Activated CD4-positive, alpha-beta T cell treated with anti-CD3 and anti-CD28 coated beads for 36 hours (primary cell): ENCODE results near the gene SLC16A8. TPM values are rescaled to one million over a fixed set of nuclear protein-coding genes. Genes with fewer than 3 reads are reported as not detected.

Experiments
- ATAC-seq: fragments of 200-7000 bp; cut with Tn5 transposase; one replicate; pipeline ENCODE4 v1.10.0; 2021; ENCODE audit warnings: mild to moderate bottlenecking, moderate library complexity
- CTCF ChIA-PET: fragments of 350-600 bp; sonication (Branson Sonifier 250); formaldehyde crosslinking; loops from one replicate; lab custom pipeline; 2021; ENCODE audit warnings: antibody characterized with exemption; lab: Charles Lee
- POLR2A ChIA-PET: fragments of 350-600 bp; sonication (Branson Sonifier 250); formaldehyde crosslinking; loops from one replicate; lab custom pipeline; 2021; ENCODE audit warnings: antibody characterized with exemption, inconsistent platforms; lab: Charles Lee
- DNase-seq: peaks from one replicate; pipeline ENCODE4 v3.0.0-alpha.2; 2020
- H3K27ac Mint-ChIP-seq: one replicate; pipeline ENCODE4 v1.8.0; 2021; ENCODE audit warnings: mixed read lengths
- H3K27me3 Mint-ChIP-seq: one replicate; pipeline ENCODE4 v1.8.0; 2021; ENCODE audit warnings: mixed read lengths
- H3K36me3 Mint-ChIP-seq: one replicate; pipeline ENCODE4 v1.8.0; 2021; ENCODE audit warnings: low read depth, mixed read lengths
- H3K4me1 Mint-ChIP-seq: one replicate; pipeline ENCODE4 v1.8.0; 2021; ENCODE audit warnings: mixed read lengths
- H3K4me3 Mint-ChIP-seq: one replicate; pipeline ENCODE4 v1.8.0; 2021; ENCODE audit warnings: mild to moderate bottlenecking, moderate library complexity, mixed read lengths
- H3K9me3 Mint-ChIP-seq: one replicate; pipeline ENCODE4 v1.8.0; 2021; ENCODE audit warnings: low read depth, mixed read lengths
- intact Hi-C, 2 experiments: fragments of 100-400 bp; cut with DNase I in 1 of 2; cut with micrococcal nuclease in 1 of 2; formaldehyde crosslinking; loops; one replicate each; pipeline versions ENCODE4 v1.14.2 to v1.15.1; 2022 to 2024; cut with DNase I, micrococcal nuclease
- total RNA-seq, 2 experiments: library from RNA; stranded (reverse); gene quantifications; one replicate each; pipeline ENCODE4 v1.2.3, GENCODE V29; 2021

The SLC16A8 gene
- not detected for total RNA-seq

- ATAC-seq (no peak), DNase-seq (no peak)
- Mint-ChIP-seq H3K27me3 (peaks cover 26% of the 10 kb centered on the region), H3K4me1 (no peaks in the 10 kb centered on the region), H3K9me3 (no peaks in the 10 kb centered on the region), H3K4me3 (no peak within 1 kb of the TSS), H3K27ac (no peak within 1 kb of the TSS), H3K36me3 (peaks cover 2% of the 10 kb centered on the region)
- CTCF ChIA-PET, result interaction anchor here (0.6 kb wide), 1 partner anchor 23 kb away, joined by 3 read pairs; no protein-coding TSS in a partner anchor
- POLR2A ChIA-PET, result no interaction called here
- intact Hi-C loops, result no loop called here
These were observed at the start of gene SLC16A8 for GRCh38 chr22:38083931-38084631. TSS of gene SLC16A8 (minus strand) at chr22:38084184. CDS start at chr22:38082873, 1,311 bp downstream.

DNA sequence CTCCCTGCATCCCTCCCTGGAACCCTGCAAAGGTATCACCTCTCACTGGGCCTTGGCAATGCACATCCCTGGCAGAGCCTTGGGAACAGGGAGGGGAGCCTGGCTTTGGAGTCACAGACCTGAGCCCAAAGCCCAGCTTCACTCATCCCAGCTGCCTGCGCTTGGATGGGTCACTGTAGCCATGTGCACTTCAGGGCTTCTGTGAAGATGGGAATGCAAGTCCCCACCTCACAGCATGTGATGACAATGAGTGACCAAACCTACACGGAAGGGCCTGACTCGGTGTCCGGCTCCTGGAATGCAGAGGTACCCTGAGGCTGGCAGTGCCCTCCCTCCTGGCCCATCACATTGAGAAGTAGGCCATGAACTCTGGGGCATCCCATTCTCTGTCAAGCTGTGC lies 49.3 kb upstream of the SLC16A8 start:
- peaks cover 19% of the 10 kb centered on the region for H3K36me3 Mint-ChIP-seq
- H3K4me3 Mint-ChIP-seq, result no peak overlapping the region
- POLR2A ChIA-PET, result interaction anchor here (0.6 kb wide), 1 partner anchor 12 kb away, joined by 4 read pairs; no protein-coding TSS in a partner anchor
- intact Hi-C loops, result no loop called here
- H3K9me3 Mint-ChIP-seq, result no peaks in the 10 kb centered on the region
- no peaks in the 10 kb centered on the region for H3K4me1 Mint-ChIP-seq
- no peaks in the 10 kb centered on the region for H3K27me3 Mint-ChIP-seq
- DNase-seq (no peak), ATAC-seq (no peak)
- no peak overlapping the region for H3K27ac Mint-ChIP-seq
- CTCF ChIA-PET, result interaction anchor here (0.6 kb wide), 1 partner anchor 120 kb away, joined by 5 read pairs; no protein-coding TSS in a partner anchor

DNA sequence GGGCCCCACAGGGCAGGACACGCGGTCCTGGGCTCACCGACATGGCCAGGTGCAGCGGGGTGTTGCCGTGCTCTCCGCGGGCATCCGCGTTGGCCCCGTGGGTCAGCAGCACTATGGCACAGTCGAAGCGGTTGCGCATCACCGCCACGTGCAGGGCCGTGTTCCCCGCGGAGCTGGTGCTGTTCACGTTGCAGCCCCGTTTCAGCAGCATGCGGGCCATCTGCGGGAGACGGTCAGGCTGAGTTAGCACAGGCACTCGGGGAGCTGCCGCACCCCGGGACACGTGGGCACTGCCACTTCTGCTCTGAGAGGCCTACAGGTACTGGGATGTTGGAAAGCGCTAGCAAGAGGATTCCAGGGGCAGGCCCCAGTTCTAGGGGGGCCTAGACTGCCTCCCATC lies 48.8 kb upstream of the SLC16A8 start:
- Mint-ChIP-seq H3K4me3 (no peak overlapping the region), H3K27ac (no peak overlapping the region), H3K4me1 (no peaks in the 10 kb centered on the region), H3K36me3 (peaks cover 19% of the 10 kb centered on the region), H3K27me3 (no peaks in the 10 kb centered on the region), H3K9me3 (no peaks in the 10 kb centered on the region)
- ChIA-PET POLR2A (no interaction called here), CTCF (no interaction called here)
- ATAC-seq (no peak), DNase-seq (no peak)
- intact Hi-C loops, result no loop called here

DNA sequence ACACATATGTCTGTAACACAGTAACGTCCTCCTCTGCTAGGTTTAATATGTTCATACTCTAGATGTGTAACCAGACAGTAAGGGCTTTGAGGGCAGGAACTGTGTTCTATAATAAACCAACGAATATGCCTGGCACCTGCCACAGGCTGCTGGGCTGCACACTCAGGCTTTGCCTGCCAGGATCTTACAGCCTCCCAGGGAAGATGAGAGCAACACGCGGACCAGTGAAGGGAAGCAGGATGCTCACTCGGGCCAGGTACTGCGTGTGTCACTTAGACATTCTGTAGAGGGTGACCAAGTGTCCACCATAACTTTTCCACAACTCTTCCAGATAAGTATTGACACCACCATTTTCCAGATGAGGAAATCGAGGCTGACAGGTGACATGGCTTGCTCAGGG lies 48.2 kb upstream of the SLC16A8 start:
- H3K36me3 Mint-ChIP-seq, result peaks cover 19% of the 10 kb centered on the region
- DNase-seq (no peak), ATAC-seq (no peak)
- POLR2A ChIA-PET, result no interaction called here
- no peaks in the 10 kb centered on the region for H3K9me3 Mint-ChIP-seq
- H3K27me3 Mint-ChIP-seq, result no peaks in the 10 kb centered on the region
- CTCF ChIA-PET, result no interaction called here
- no peaks in the 10 kb centered on the region for H3K4me1 Mint-ChIP-seq
- H3K4me3 Mint-ChIP-seq, result no peak overlapping the region
- intact Hi-C loops, result no loop called here
- H3K27ac Mint-ChIP-seq, result no peak overlapping the region

DNA sequence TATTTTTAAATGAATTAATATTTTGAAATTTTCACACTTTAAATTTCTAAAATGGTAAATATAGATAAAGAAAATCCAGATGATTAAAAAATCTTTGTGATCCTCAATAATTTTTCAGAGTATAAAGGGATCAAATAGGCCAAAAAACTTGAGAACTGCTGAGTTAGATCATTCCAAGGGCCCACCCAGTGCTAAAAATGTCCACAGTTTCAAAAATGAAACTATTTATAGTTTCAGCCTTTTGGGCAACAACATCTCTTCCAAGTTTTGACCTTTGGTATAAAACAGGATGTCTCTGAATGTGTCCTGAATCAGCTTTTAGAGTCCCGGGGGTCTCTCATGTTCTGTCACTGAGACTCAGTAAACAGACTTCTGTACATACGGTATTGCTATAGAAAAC lies 47.4 kb upstream of the SLC16A8 start:
- intact Hi-C loops, result no loop called here
- ATAC-seq, result no peak

GRCh38 chr22:38129856-38130255 lies 45.9 kb upstream of the SLC16A8 start:
- Mint-ChIP-seq H3K4me3 (no peak overlapping the region), H3K9me3 (no peaks in the 10 kb centered on the region), H3K4me1 (no peaks in the 10 kb centered on the region), H3K36me3 (peaks cover 11% of the 10 kb centered on the region), H3K27ac (no peak overlapping the region), H3K27me3 (no peaks in the 10 kb centered on the region)
- POLR2A ChIA-PET, result no interaction called here
- ATAC-seq, result no peak
- intact Hi-C loops, result no loop called here
- CTCF ChIA-PET, result no interaction called here
- DNase-seq, result no peak

More for the DNA sequence above, 47.4 kb upstream of the SLC16A8 start:
- no peaks in the 10 kb centered on the region for H3K4me1 Mint-ChIP-seq
- CTCF ChIA-PET, result interaction anchor here (0.6 kb wide), 1 partner anchor 9 kb away, joined by 3 read pairs; no protein-coding TSS in a partner anchor
- POLR2A ChIA-PET, result no interaction called here
- H3K36me3 Mint-ChIP-seq, result peaks cover 22% of the 10 kb centered on the region
- no peaks in the 10 kb centered on the region for H3K27me3 Mint-ChIP-seq
- no peaks in the 10 kb centered on the region for H3K9me3 Mint-ChIP-seq
- no peak overlapping the region for H3K4me3 Mint-ChIP-seq
- DNase-seq, result no peak
- no peak overlapping the region for H3K27ac Mint-ChIP-seq

- no peaks in the 10 kb centered on the region for H3K27me3 Mint-ChIP-seq
- ChIA-PET POLR2A (no interaction called here), CTCF (no interaction called here)
- no peak overlapping the region for H3K4me3 Mint-ChIP-seq
- no peaks in the 10 kb centered on the region for H3K9me3 Mint-ChIP-seq
- no peaks in the 10 kb centered on the region for H3K4me1 Mint-ChIP-seq
- H3K36me3 Mint-ChIP-seq, result peaks cover 8% of the 10 kb centered on the region
- ATAC-seq (no peak), DNase-seq (no peak)
- intact Hi-C loops, result no loop called here
- H3K27ac Mint-ChIP-seq, result no peak overlapping the region
These were observed 45.0 kb upstream of the SLC16A8 start for GRCh38 chr22:38129021-38129420.

- ATAC-seq (no peak), DNase-seq (no peak)
- ChIA-PET CTCF (no interaction called here), POLR2A (no interaction called here)
- no peak overlapping the region for H3K27ac Mint-ChIP-seq
- no peaks in the 10 kb centered on the region for H3K27me3 Mint-ChIP-seq
- H3K36me3 Mint-ChIP-seq, result peaks cover 8% of the 10 kb centered on the region
- H3K9me3 Mint-ChIP-seq, result no peaks in the 10 kb centered on the region
- intact Hi-C loops, result no loop called here
- H3K4me3 Mint-ChIP-seq, result no peak overlapping the region
- H3K4me1 Mint-ChIP-seq, result no peaks in the 10 kb centered on the region
These were observed 43.9 kb upstream of the SLC16A8 start for GRCh38 chr22:38127869-38128268.

- no peaks in the 10 kb centered on the region for H3K9me3 Mint-ChIP-seq
- no peak overlapping the region for H3K4me3 Mint-ChIP-seq
- CTCF ChIA-PET, result no interaction called here
- peaks cover 7% of the 10 kb centered on the region for H3K36me3 Mint-ChIP-seq
- H3K27ac Mint-ChIP-seq, result no peak overlapping the region
- DNase-seq (no peak), ATAC-seq (no peak)
- H3K4me1 Mint-ChIP-seq, result no peaks in the 10 kb centered on the region
- H3K27me3 Mint-ChIP-seq, result no peaks in the 10 kb centered on the region
- POLR2A ChIA-PET, result no interaction called here
- intact Hi-C loops, result no loop called here
These were observed 43.1 kb upstream of the SLC16A8 start for GRCh38 chr22:38126928-38127668.

DNA sequence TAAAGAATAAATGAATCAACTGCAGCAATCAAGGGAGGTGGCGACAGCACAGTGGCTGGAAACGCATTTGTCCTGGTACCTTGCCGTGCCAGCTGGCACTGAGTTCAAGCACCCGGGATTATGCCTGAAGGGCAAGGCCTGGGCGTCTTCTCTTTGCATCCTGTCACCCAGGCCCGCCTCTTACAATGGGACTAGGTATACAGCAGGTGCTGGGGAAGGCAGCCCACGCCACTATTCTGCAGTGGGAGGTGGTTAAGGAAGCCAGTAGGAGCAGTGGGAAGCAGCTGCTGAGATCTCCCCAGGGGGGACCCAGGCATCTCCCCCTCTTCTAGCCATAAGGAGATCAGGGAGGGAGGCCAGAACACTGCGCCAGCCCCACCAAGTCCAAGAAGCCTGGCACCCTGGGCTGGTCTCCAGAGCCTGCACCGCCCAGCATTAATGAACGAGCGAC lies 41.8 kb upstream of the SLC16A8 start:
- Mint-ChIP-seq H3K27ac (no peak overlapping the region), H3K36me3 (peaks cover 4% of the 10 kb centered on the region), H3K27me3 (no peaks in the 10 kb centered on the region), H3K4me3 (no peak overlapping the region), H3K9me3 (no peaks in the 10 kb centered on the region), H3K4me1 (no peaks in the 10 kb centered on the region)
- no peak for ATAC-seq
- ChIA-PET POLR2A (no interaction called here), CTCF (no interaction called here)
- intact Hi-C loops, result no loop called here
- no peak for DNase-seq

DNA sequence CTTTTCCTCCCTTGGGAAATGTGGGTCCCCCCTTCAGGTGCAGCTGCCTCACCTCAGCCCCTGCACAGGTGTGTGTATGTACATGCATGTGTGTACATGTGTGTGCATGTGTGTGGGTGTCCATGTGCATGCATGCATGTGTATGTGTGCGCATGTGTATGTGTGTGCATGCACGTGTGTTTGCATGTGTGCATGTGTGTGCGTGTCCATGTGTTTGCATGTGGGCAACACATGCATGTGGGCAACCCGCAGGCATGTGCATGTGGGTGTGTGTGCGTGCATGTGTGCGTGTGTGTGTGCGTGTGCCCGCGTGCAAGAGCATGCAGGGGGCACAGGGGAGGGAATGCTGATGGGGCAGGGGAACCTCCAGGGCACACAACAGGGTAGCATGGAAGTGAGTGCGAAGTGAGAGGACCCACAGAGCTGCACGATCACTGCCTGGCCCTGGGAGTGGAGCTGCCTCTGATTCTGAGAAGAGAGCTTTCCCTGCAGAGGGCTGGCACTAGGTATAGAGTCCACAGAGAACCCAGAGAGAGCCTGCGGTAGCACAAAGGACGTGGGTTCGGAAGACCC lies 41.1 kb upstream of the SLC16A8 start:
- ATAC-seq (no peak), DNase-seq (no peak)
- no peak overlapping the region for H3K4me3 Mint-ChIP-seq
- intact Hi-C loops, result no loop called here
- no peaks in the 10 kb centered on the region for H3K9me3 Mint-ChIP-seq
- ChIA-PET POLR2A (no interaction called here), CTCF (no interaction called here)
- H3K36me3 Mint-ChIP-seq, result peaks cover 4% of the 10 kb centered on the region
- H3K27me3 Mint-ChIP-seq, result no peaks in the 10 kb centered on the region
- no peaks in the 10 kb centered on the region for H3K4me1 Mint-ChIP-seq
- no peak overlapping the region for H3K27ac Mint-ChIP-seq
